NOMO-1 (cell line): ENCODE data around the gene C11orf42.

Source experiments
- DNase-seq, 2 experiments: peaks; one replicate each; lab custom pipeline; 2025; ENCODE audit not compliant: unreplicated experiment in 2 of 2; lab: John Stamatoyannopoulos, UW

The C11orf42 gene

GRCh38 chr11:6205366-6205765 is at the start of gene C11orf42:
Gene C11orf42 (plus strand): TSS chr11:6205557. CDS start chr11:6205616, 59 bp downstream.
- no peak for DNase-seq

GRCh38 chr11:6156628-6157359 is 48.6 kb upstream of the C11orf42 start:
- peak; percentile 52 to 53 for DNase-seq

GRCh38 chr11:6170226-6170625 is 35.1 kb upstream of the C11orf42 start, which contains the start of gene OR52B2:
Gene OR52B2 (minus strand): TSS chr11:6170326. CDS start chr11:6170326, 0 bp downstream.
- no peak for DNase-seq

GRCh38 chr11:6175440-6175839 is 29.9 kb upstream of the C11orf42 start:
- DNase-seq = no peak

GRCh38 chr11:6191742-6192141 is 13.6 kb upstream of the C11orf42 start:
- DNase-seq = peak; percentile 67 to 87

GRCh38 chr11:6194065-6194581 is 11.2 kb upstream of the C11orf42 start:
- DNase-seq = no peak

GRCh38 chr11:6196396-6196795 is 9.0 kb upstream of the C11orf42 start:
- no peak for DNase-seq

GRCh38 chr11:6197466-6198200 is 7.7 kb upstream of the C11orf42 start:
- DNase-seq = no peak

GRCh38 chr11:6199174-6199810 is 6.1 kb upstream of the C11orf42 start, which contains the start of gene OR52W1:
Gene OR52W1 (plus strand): TSS chr11:6199224. CDS start chr11:6199224, 0 bp downstream.
- DNase-seq = no peak

GRCh38 chr11:6200975-6201374 is 4.4 kb upstream of the C11orf42 start:
- peak; percentile 81 to 98 for DNase-seq

GRCh38 chr11:6201481-6201880 is 3.9 kb upstream of the C11orf42 start:
- peak; percentile 57 to 72 for DNase-seq

GRCh38 chr11:6202041-6202440 is 3.3 kb upstream of the C11orf42 start:
- DNase-seq = no peak

- DNase-seq = no peak
These were observed 2.0 kb upstream of the C11orf42 start for GRCh38 chr11:6203327-6203726.

GRCh38 chr11:6204706-6205105 is 651 bp upstream of the C11orf42 start:
- DNase-seq = peak; percentile 53 to 89

- no peak for DNase-seq
These were observed 1.3 kb downstream of the C11orf42 start for GRCh38 chr11:6206456-6207180.

- DNase-seq = no peak
These were observed 4.4 kb downstream of the C11orf42 start for GRCh38 chr11:6209801-6210200.

- DNase-seq = no peak
These were observed 5.1 kb downstream of the C11orf42 start for GRCh38 chr11:6210274-6210955.

GRCh38 chr11:6214530-6214929 is 9.2 kb downstream of the C11orf42 start:
- no peak for DNase-seq

- no peak for DNase-seq
These were observed 11.1 kb downstream of the C11orf42 start for GRCh38 chr11:6216501-6216900.

GRCh38 chr11:6217722-6218121 is 12.4 kb downstream of the C11orf42 start:
- DNase-seq = no peak
